Measurements from ENCODE around the gene CD99L2.

CD99L2 gene

GRCh38 chrX:150779385-150779784, 119.1 kb downstream of the CD99L2 start:
- Histone ChIP-seq H3K9me3 (replicated peaks in 1 of 2; ENCODE audit: control insufficient read depth in 2 of 2, insufficient read depth in 1 of 2, low read depth in 1 of 2, low read length in 2 of 2) (no peaks in the 10 kb centered on the region), H3K27ac (replicated peaks; ENCODE audit: low read length) (no peak overlapping the region), H3K4ac (ENCODE audit: low read length) (no peak overlapping the region), H2AFZ (ENCODE audit: low read length) (no peak overlapping the region), H3K4me2 (ENCODE audit: insufficient read depth, low read length, poor library complexity, severe bottlenecking) (no peak overlapping the region), H2BK5ac (ENCODE audit: low read length) (no peak overlapping the region), H3K9ac (ENCODE audit: low read depth, low read length, poor library complexity) (no peak overlapping the region), H3K23ac (ENCODE audit: low read depth, low read length, poor library complexity) (no peak overlapping the region), H3K14ac (ENCODE audit: low read length) (no peak overlapping the region), H2BK15ac (ENCODE audit: low read length) (no peak overlapping the region), H3K4me3 (ENCODE audit: low read length in 2 of 2) (no peak overlapping the region), H3K18ac (ENCODE audit: low read length) (no peak overlapping the region), H2BK12ac (ENCODE audit: low read length) (no peak overlapping the region), H3K4me1 (ENCODE audit: control insufficient read depth in 2 of 2, insufficient read depth in 1 of 2, low read depth in 1 of 2, low read length in 2 of 2) (no peaks in the 10 kb centered on the region), H4K8ac (ENCODE audit: low read depth, low read length) (no peak overlapping the region), H3K27me3 (ENCODE audit: control insufficient read depth in 3 of 3, insufficient read depth in 3 of 3, low read depth in 1 of 3, low read length in 3 of 3) (peaks cover 0 to 7% (median 0%) of the 10 kb centered on the region in 3 experiments), H2BK120ac (ENCODE audit: low read depth, low read length) (no peak overlapping the region), H3K79me1 (ENCODE audit: low read depth, low read length) (peaks cover 2% of the 10 kb centered on the region), H2AK5ac (ENCODE audit: low read depth, low read length) (no peak overlapping the region), H3K36me3 (replicated peaks in 1 of 2; ENCODE audit: control insufficient read depth in 2 of 2, insufficient read depth in 2 of 2, low read length in 2 of 2) (no peaks in the 10 kb centered on the region), H4K91ac (ENCODE audit: low read depth, low read length, poor library complexity) (no peak overlapping the region)
- DNase-seq (ENCODE audit: low spot score): no peak
- no CpG with 5 or more reads among the region's 8 CpGs for WGBS, 2 donors (ENCODE audit: extremely low coverage in 2 of 2, insufficient read length in 2 of 2, insufficient replicate concordance in 1 of 2)

- H3K9ac ChIP-seq (ENCODE audit: low read depth, low read length, poor library complexity): no peak overlapping the region
- H3K9me3 ChIP-seq (replicated peaks in 1 of 2; ENCODE audit: control insufficient read depth in 2 of 2, insufficient read depth in 1 of 2, low read depth in 1 of 2, low read length in 2 of 2): no peaks in the 10 kb centered on the region
- H2AK5ac ChIP-seq (ENCODE audit: low read depth, low read length): no peak overlapping the region
- no CpG with 5 or more reads among the region's 18 CpGs for WGBS, 2 donors (ENCODE audit: extremely low coverage in 2 of 2, insufficient read length in 2 of 2, insufficient replicate concordance in 1 of 2)
- H4K8ac ChIP-seq (ENCODE audit: low read depth, low read length): no peak overlapping the region
- DNase-seq (ENCODE audit: low spot score): no peak
- no peak overlapping the region for H2BK5ac ChIP-seq (ENCODE audit: low read length)
- no peak overlapping the region for H3K4me2 ChIP-seq (ENCODE audit: insufficient read depth, low read length, poor library complexity, severe bottlenecking)
- no peak overlapping the region for H3K4ac ChIP-seq (ENCODE audit: low read length)
- no peak overlapping the region for H2BK15ac ChIP-seq (ENCODE audit: low read length)
- H3K23ac ChIP-seq (ENCODE audit: low read depth, low read length, poor library complexity): no peak overlapping the region
- H3K14ac ChIP-seq (ENCODE audit: low read length): no peak overlapping the region
- peaks cover 0 to 7% (median 0%) of the 10 kb centered on the region in 3 experiments for H3K27me3 ChIP-seq (ENCODE audit: control insufficient read depth in 3 of 3, insufficient read depth in 3 of 3, low read depth in 1 of 3, low read length in 3 of 3)
- no peak overlapping the region for H2AFZ ChIP-seq (ENCODE audit: low read length)
- no peak overlapping the region for H2BK12ac ChIP-seq (ENCODE audit: low read length)
- no peak overlapping the region for H3K18ac ChIP-seq (ENCODE audit: low read length)
- H3K27ac ChIP-seq (replicated peaks; ENCODE audit: low read length): no peak overlapping the region
- H4K91ac ChIP-seq (ENCODE audit: low read depth, low read length, poor library complexity): no peak overlapping the region
- H3K4me1 ChIP-seq (ENCODE audit: control insufficient read depth in 2 of 2, insufficient read depth in 1 of 2, low read depth in 1 of 2, low read length in 2 of 2): no peaks in the 10 kb centered on the region
- H3K36me3 ChIP-seq (replicated peaks in 1 of 2; ENCODE audit: control insufficient read depth in 2 of 2, insufficient read depth in 2 of 2, low read length in 2 of 2): no peaks in the 10 kb centered on the region
- no peak overlapping the region for H3K4me3 ChIP-seq (ENCODE audit: low read length in 2 of 2)
- H3K79me1 ChIP-seq (ENCODE audit: low read depth, low read length): peaks cover 2% of the 10 kb centered on the region
- H2BK120ac ChIP-seq (ENCODE audit: low read depth, low read length): no peak overlapping the region
Observed at GRCh38 chrX:150777328-150777992, 121.0 kb downstream of the CD99L2 start.

GRCh38 chrX:150775569-150776350, 122.7 kb downstream of the CD99L2 start:
- no peak overlapping the region for H3K4me2 ChIP-seq (ENCODE audit: insufficient read depth, low read length, poor library complexity, severe bottlenecking)
- no peaks in the 10 kb centered on the region for H3K4me1 ChIP-seq (ENCODE audit: control insufficient read depth in 2 of 2, insufficient read depth in 1 of 2, low read depth in 1 of 2, low read length in 2 of 2)
- no peak overlapping the region for H3K4ac ChIP-seq (ENCODE audit: low read length)
- no peak overlapping the region for H3K4me3 ChIP-seq (ENCODE audit: low read length in 2 of 2)
- H3K9me3 ChIP-seq (replicated peaks in 1 of 2; ENCODE audit: control insufficient read depth in 2 of 2, insufficient read depth in 1 of 2, low read depth in 1 of 2, low read length in 2 of 2): no peaks in the 10 kb centered on the region
- no peak overlapping the region for H3K23ac ChIP-seq (ENCODE audit: low read depth, low read length, poor library complexity)
- peaks cover 2% of the 10 kb centered on the region for H3K79me1 ChIP-seq (ENCODE audit: low read depth, low read length)
- no peak overlapping the region for H2AFZ ChIP-seq (ENCODE audit: low read length)
- H3K27me3 ChIP-seq (ENCODE audit: control insufficient read depth in 3 of 3, insufficient read depth in 3 of 3, low read depth in 1 of 3, low read length in 3 of 3): peaks cover 0 to 4% (median 0%) of the 10 kb centered on the region in 3 experiments
- no peak overlapping the region for H2BK5ac ChIP-seq (ENCODE audit: low read length)
- H3K9ac ChIP-seq (ENCODE audit: low read depth, low read length, poor library complexity): no peak overlapping the region
- H2AK5ac ChIP-seq (ENCODE audit: low read depth, low read length): no peak overlapping the region
- no peak overlapping the region for H3K14ac ChIP-seq (ENCODE audit: low read length)
- no peak overlapping the region for H2BK12ac ChIP-seq (ENCODE audit: low read length)
- no peak overlapping the region for H2BK120ac ChIP-seq (ENCODE audit: low read depth, low read length)
- no peak overlapping the region for H2BK15ac ChIP-seq (ENCODE audit: low read length)
- DNase-seq (ENCODE audit: low spot score): no peak
- H4K8ac ChIP-seq (ENCODE audit: low read depth, low read length): no peak overlapping the region
- H3K18ac ChIP-seq (ENCODE audit: low read length): no peak overlapping the region
- no peak overlapping the region for H4K91ac ChIP-seq (ENCODE audit: low read depth, low read length, poor library complexity)
- H3K27ac ChIP-seq (replicated peaks; ENCODE audit: low read length): no peak overlapping the region
- no CpG with 5 or more reads among the region's 18 CpGs for WGBS, 2 donors (ENCODE audit: extremely low coverage in 2 of 2, insufficient read length in 2 of 2, insufficient replicate concordance in 1 of 2)
- H3K36me3 ChIP-seq (replicated peaks in 1 of 2; ENCODE audit: control insufficient read depth in 2 of 2, insufficient read depth in 2 of 2, low read length in 2 of 2): no peaks in the 10 kb centered on the region

- Histone ChIP-seq H3K79me1 (ENCODE audit: low read depth, low read length) (peaks cover 2% of the 10 kb centered on the region), H4K91ac (ENCODE audit: low read depth, low read length, poor library complexity) (no peak overlapping the region), H3K36me3 (replicated peaks in 1 of 2; ENCODE audit: control insufficient read depth in 2 of 2, insufficient read depth in 2 of 2, low read length in 2 of 2) (no peaks in the 10 kb centered on the region), H2BK5ac (ENCODE audit: low read length) (no peak overlapping the region), H2AK5ac (ENCODE audit: low read depth, low read length) (no peak overlapping the region), H3K4ac (ENCODE audit: low read length) (no peak overlapping the region), H2BK12ac (ENCODE audit: low read length) (no peak overlapping the region), H2BK120ac (ENCODE audit: low read depth, low read length) (no peak overlapping the region), H3K14ac (ENCODE audit: low read length) (no peak overlapping the region), H3K4me2 (ENCODE audit: insufficient read depth, low read length, poor library complexity, severe bottlenecking) (no peak overlapping the region), H3K27ac (replicated peaks; ENCODE audit: low read length) (no peak overlapping the region), H3K4me3 (ENCODE audit: low read length in 2 of 2) (no peak overlapping the region), H3K27me3 (ENCODE audit: control insufficient read depth in 3 of 3, insufficient read depth in 3 of 3, low read depth in 1 of 3, low read length in 3 of 3) (no peaks in the 10 kb centered on the region), H3K9me3 (replicated peaks in 1 of 2; ENCODE audit: control insufficient read depth in 2 of 2, insufficient read depth in 1 of 2, low read depth in 1 of 2, low read length in 2 of 2) (no peaks in the 10 kb centered on the region), H2BK15ac (ENCODE audit: low read length) (no peak overlapping the region), H3K18ac (ENCODE audit: low read length) (no peak overlapping the region), H3K4me1 (ENCODE audit: control insufficient read depth in 2 of 2, insufficient read depth in 1 of 2, low read depth in 1 of 2, low read length in 2 of 2) (no peaks in the 10 kb centered on the region), H3K23ac (ENCODE audit: low read depth, low read length, poor library complexity) (no peak overlapping the region), H3K9ac (ENCODE audit: low read depth, low read length, poor library complexity) (no peak overlapping the region), H2AFZ (ENCODE audit: low read length) (no peak overlapping the region), H4K8ac (ENCODE audit: low read depth, low read length) (no peak overlapping the region)
- WGBS, 2 donors (ENCODE audit: extremely low coverage in 2 of 2, insufficient read length in 2 of 2, insufficient replicate concordance in 1 of 2): no CpG with 5 or more reads among the region's 14 CpGs
- DNase-seq (ENCODE audit: low spot score): no peak
Observed at GRCh38 chrX:150774798-150775568, 123.5 kb downstream of the CD99L2 start.

All from neuronal stem cell (in vitro differentiated cells).